GM21367 (cell line): Measurements from ENCODE around the gene KCNN4.
"Not testable (repeated sequence)": the region's sequence is repeated elsewhere in the genome, so short reads cannot be mapped to it uniquely, and the experiment has no call there.

Experiments used
- ATAC-seq: cut with Tn5 transposase; IDR thresholded peaks from one replicate; pipeline ENCODE4 v1.9.1; 2021; ENCODE audit not compliant: unreplicated experiment

Gene KCNN4

GRCh38 chr19:43775299-43775890, 5.4 kb downstream of the KCNN4 start:
- no peak for ATAC-seq

- ATAC-seq: not testable (repeated sequence)
Observed at GRCh38 chr19:43774940-43775258, 5.9 kb downstream of the KCNN4 start.

DNA sequence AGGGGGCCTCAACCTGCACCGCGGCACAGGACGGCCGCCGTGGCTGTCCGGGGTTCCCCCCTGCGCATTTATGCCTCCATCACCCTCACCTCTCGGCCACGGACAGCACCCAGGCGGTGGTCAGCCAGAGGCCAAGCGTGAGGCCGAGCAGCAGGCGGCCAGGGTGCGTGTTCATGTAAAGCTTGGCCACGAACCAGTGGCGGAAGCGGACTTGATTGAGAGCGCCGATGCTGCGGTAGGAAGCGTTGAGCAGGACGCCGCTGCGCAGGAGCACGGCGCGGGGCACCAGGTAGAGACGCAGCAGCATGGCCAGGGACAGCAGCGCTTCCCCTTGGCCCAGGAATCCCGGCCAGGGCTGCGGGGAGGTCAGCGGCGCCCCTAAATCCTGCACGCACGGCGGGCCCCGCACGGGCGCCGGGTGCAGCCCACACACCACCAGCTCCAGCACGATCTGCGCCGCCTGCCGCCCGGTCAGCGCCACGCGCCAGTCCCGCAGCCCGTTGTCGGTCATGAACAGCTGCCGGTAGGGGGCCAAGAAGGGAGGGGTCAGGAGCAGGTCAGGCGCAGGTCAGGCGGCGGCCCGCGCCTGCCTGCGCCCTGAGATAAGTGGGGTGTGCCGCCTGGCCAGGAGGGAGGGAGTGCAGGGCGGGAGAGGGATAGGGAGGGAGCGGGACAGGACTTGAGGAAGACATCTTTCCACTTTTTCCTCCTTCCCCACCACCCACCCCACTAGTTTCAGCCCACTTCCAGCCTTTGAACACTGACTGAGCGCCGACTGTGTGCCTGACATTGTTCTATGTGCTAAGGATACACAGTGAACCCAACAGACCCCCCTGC, 6.5 kb downstream of the KCNN4 start:
- ATAC-seq: no peak

- ATAC-seq: no peak
Observed at GRCh38 chr19:43773725-43774102, 7.1 kb downstream of the KCNN4 start.

DNA sequence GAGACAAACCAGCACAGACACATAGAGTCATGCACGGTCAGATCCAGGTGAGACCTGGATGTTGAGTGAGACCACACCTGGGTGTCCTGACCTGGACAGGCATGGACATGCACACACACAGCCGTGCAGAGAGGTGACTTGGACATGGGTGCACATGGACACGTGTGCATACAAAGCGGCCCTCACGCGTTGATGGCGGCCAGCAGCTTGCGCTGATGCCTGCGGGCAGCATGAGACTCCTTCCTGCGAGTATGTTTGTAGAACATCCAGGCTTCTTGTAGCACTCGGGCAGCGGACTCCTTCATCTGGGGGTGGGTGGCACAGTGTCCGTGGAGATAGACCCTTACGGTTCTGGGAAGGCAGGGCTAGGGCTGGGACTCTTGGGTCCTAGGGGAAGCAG, 11.5 kb downstream of the KCNN4 start:
- ATAC-seq: no peak

DNA sequence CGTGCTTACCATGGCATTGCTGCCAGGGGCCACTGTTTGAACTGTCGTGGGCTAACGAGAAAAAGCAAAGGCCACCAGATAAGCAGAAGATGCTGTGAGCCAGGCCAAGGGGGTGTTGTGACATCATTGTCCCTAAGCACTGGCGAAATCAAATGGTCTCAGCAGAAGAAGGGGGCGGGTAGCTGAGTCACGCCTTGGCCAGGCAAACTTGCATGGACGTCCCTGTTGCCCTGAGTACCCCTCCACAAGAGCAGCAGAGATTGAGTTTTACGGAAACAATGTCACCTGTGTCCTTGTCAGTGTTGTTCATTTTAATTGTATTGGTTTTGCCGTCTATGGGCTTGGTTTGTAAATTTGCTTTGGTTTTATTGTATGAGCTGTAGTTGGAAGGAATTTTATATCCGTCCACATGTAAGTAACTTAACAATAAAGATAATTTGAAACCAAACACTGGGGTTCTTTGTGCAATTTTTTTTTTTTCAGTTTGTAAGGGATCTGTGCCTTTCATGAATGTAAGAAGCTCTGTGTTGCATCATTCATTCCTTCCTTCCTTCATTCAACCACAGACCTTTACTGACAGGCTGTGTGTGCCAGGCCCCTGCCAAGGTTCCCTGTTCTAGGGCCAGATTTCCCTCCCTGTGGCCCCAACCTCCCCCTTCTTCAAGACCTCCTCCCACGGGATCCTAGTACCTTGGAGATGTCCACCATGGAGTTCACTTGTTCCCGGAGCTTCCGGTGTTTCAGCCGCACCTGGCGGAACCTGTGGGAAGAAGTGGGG, 12.3 kb downstream of the KCNN4 start:
- no peak for ATAC-seq

DNA sequence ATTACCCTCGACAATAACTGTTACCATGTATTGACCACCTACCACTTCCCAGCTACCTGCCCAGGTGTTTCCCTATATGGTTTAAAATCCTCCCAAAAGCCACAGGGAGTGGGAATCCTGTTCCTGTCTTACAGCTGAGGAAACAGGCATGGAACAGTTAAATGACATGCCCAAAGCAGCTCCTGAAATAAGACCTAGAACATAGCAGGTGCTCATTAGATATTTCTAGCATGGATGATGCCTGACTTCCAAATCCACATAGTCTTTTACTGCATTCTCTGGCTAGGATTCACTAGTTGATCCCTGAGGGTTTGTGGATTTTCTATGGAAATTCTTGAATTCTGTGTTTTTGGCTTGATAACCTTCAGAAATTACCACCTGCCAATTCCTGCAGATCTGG, 13.0 kb downstream of the KCNN4 start:
- ATAC-seq: no peak

- no peak for ATAC-seq
Observed at GRCh38 chr19:43767316-43767715, 13.5 kb downstream of the KCNN4 start.

DNA sequence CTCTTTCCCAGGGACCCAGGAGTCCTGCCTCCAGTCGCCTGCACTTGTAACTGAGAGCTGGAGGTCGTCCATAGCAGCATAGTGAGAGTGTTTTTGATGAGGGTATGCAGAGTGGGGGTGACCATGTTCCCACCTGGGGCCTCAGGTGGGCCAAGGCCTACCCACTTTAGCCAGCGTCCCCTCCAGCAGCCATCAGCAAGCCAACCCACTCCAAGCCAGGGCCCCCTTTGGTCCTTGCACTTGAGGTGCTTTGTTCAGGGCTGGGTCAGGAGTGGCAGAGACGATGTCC, 14.1 kb downstream of the KCNN4 start:
- ATAC-seq: no peak

- ATAC-seq: peak; percentile 47
Observed at GRCh38 chr19:43765109-43765876, 15.5 kb downstream of the KCNN4 start.

DNA sequence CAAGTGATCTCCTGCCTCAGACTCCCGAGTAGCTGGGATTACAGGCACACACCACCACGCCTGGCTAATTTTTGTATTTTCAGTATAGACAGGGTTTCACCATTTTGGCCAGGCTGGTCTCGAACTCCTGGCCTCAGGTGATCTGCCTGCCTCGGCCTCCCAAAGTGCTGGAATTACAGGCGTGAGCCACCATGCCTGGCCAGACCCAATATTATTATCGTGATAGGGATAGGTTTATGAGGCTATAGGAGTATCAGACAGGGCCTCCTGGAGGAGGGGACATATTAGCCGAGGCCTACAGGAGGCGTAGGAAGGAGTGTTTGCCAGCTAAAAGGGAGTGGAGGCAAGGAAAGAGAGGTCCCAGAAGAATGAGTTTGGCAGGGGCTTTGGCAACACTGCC, 16.1 kb downstream of the KCNN4 start:
- not testable (repeated sequence) for ATAC-seq

- no peak for ATAC-seq
Observed at GRCh38 chr19:43763473-43763939, 17.3 kb downstream of the KCNN4 start.

GRCh38 chr19:43762814-43763213, 18.0 kb downstream of the KCNN4 start:
- ATAC-seq: no peak

GRCh38 chr19:43760941-43761340, 19.8 kb downstream of the KCNN4 start:
- no peak for ATAC-seq

- no peak for ATAC-seq
Observed at GRCh38 chr19:43759515-43759914, 21.3 kb downstream of the KCNN4 start.

DNA sequence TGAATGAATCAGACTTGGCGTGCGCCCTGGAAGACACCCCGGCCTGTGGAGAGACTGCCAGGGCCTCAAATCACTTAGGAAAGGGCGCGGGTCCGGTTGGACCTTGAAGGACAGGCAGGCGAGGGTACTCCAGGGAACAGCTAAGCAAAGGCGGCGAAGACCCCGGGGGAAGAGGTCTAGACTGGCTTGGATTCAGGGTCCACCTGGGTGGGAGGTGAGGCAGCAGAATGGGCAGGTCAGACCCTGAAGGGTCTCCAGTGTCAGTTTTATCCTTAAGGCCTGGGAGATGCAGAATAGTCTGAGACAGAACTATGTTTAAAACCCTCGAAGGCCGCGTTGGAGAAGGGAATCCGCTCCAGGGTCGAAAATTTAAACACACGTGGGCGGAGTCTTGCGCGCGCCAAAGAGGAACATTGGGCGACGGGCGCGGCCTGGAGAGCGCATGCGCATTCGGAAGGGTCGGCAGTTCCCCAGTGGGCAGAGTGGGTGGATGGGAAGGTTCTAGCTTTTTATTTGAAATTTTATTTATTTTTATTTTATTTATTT, 25.4 kb downstream of the KCNN4 start:
- ATAC-seq: no peak

- peak; percentile 37 for ATAC-seq
Observed at GRCh38 chr19:43754503-43755255, 26.1 kb downstream of the KCNN4 start, which contains the start of gene SMG9. Gene SMG9, minus strand, starts transcription at chr19:43754962. Its CDS starts 4,221 bp downstream, at chr19:43750741.

- ATAC-seq: no peak
Observed at GRCh38 chr19:43754253-43754502, 26.6 kb downstream of the KCNN4 start.

GRCh38 chr19:43752287-43752875, 28.4 kb downstream of the KCNN4 start:
- ATAC-seq: no peak
